ENCODE data around the gene PM20D1.

DNA sequence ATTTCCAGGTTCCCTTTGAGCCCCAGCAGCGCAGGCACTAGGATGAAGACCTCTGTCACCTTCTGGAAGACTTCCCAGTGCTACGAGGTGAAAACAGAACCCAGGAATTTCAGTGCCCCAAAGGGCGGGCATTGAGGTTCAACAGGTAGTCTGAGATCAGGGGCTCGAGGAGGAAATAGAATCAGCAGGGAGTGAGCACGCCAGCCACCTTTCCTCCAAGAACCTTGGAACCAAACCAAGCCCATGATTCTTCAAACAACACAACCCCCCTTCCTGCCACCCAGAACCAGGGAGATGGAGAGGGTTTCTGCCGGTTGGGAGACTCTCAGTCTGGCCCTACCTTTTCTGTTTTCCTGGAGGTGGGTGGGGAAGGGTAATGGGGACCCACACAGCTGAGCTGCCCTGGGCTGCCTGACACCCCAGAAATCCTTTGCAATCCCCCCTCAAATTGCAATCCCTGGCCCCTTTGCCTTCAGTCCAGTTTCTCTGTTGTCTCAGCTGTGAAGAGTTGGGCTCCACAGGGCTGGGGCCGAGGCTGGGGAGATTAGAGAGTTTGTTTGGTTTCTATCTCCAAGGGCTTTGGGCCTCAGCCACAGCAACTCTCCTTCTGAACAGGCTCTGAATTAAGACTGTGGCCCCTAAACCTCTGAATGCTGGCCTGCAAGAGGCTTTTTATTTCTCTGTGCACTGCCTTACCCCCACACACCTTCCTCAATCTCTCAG, 48.8 kb downstream of the PM20D1 start:
- TF ChIP-seq EZH2 (IDR thresholded peaks at IDR 0.05; ENCODE audit: borderline replicate concordance) (no peak), EZH2phosphoT487 (IDR thresholded peaks at IDR 0.05; ENCODE audit: low read depth, severe bottlenecking, unreplicated experiment) (no peak)
- TF ChIP-seq, protein P1, sequence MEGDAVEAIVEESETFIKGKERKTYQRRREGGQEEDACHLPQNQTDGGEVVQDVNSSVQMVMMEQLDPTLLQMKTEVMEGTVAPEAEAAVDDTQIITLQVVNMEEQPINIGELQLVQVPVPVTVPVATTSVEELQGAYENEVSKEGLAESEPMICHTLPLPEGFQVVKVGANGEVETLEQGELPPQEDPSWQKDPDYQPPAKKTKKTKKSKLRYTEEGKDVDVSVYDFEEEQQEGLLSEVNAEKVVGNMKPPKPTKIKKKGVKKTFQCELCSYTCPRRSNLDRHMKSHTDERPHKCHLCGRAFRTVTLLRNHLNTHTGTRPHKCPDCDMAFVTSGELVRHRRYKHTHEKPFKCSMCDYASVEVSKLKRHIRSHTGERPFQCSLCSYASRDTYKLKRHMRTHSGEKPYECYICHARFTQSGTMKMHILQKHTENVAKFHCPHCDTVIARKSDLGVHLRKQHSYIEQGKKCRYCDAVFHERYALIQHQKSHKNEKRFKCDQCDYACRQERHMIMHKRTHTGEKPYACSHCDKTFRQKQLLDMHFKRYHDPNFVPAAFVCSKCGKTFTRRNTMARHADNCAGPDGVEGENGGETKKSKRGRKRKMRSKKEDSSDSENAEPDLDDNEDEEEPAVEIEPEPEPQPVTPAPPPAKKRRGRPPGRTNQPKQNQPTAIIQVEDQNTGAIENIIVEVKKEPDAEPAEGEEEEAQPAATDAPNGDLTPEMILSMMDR (IDR thresholded peaks at IDR 0.05; ENCODE audit: poor library complexity): no peak
